DMS53 treated with DMSO at 0.1 percent for 48 hours (cell line): Measurements from ENCODE around the gene RABL6.
"Not testable (repeated sequence)": the region's sequence is repeated elsewhere in the genome, so short reads cannot be mapped to it uniquely, and the experiment has no call there.

ENCODE experiments used
- DNase-seq: peaks from one replicate; lab custom pipeline; 2025; ENCODE audit not compliant: unreplicated experiment; lab: John Stamatoyannopoulos, UW

The RABL6 gene

DNA sequence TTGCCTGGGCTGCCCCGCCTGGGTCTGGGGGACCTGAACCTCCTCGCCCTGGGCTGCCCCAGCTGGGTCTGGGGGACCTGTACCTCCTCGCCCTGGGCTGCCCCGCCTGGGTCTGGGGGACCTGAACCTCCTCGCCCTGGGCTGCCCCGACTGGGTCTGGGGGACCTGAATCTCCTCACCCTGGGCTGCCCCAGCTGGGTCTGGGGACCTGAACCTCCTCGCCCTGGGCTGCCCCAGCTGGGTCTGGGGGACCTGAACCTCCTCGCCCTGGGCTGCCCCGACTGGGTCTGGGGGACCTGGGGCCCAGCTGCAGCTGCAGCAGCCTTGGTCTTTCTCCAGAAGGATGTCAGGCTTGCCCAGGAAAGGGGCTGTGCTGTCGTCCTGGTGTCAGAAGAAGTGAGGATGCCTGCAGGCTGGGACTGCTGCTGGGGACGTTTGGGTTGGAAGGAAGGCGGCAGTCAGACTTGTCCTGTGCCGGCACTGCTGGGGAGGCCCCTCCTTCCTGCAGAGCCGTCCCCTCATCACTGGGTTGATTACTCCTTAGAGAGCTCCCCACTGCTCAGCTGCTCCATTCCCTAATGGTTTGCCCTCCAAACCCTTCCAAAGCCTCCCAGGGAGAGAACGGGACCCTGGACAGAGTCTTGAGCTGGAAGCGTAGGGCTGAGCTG lies 25.8 kb downstream of the RABL6 start:
- not testable (repeated sequence) for DNase-seq

DNA sequence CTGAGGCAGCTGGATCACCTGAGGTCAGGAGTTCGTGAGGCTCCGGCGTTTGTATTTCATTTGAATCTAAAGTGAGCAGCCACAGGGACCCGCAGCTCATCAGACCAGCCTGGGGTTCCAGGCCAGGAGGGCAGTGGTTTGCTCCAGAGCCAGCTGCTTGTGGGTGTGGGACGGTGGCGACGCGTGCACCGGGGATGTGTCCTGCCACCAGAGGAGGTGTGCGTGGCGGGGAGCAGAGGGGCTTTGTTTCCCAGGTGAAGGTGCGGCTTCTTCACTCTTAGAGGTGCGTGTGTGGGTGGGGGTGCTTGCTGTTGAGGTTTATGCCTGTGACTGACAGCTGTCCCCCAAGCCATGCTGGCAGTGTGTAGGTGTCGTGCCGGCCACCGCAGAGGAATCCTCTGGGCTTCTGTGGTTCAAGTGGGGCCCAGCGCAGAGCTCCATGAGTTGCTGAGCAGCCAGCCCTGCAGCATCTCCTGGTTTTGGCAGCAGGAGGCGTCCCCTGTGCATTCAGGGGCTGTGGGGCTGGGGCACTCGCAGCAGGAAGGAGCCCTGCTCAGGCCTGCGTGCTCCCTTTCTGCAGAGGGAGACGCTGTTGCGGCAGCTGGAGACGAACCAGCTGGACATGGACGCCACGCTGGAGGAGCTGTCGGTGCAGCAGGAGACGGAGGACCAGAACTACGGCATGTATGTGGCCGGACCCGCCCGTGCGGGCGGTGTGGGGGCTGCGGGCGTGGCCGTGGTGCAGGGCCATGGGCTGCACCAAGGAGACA lies 27.6 kb downstream of the RABL6 start:
- DNase-seq = no peak

DNA sequence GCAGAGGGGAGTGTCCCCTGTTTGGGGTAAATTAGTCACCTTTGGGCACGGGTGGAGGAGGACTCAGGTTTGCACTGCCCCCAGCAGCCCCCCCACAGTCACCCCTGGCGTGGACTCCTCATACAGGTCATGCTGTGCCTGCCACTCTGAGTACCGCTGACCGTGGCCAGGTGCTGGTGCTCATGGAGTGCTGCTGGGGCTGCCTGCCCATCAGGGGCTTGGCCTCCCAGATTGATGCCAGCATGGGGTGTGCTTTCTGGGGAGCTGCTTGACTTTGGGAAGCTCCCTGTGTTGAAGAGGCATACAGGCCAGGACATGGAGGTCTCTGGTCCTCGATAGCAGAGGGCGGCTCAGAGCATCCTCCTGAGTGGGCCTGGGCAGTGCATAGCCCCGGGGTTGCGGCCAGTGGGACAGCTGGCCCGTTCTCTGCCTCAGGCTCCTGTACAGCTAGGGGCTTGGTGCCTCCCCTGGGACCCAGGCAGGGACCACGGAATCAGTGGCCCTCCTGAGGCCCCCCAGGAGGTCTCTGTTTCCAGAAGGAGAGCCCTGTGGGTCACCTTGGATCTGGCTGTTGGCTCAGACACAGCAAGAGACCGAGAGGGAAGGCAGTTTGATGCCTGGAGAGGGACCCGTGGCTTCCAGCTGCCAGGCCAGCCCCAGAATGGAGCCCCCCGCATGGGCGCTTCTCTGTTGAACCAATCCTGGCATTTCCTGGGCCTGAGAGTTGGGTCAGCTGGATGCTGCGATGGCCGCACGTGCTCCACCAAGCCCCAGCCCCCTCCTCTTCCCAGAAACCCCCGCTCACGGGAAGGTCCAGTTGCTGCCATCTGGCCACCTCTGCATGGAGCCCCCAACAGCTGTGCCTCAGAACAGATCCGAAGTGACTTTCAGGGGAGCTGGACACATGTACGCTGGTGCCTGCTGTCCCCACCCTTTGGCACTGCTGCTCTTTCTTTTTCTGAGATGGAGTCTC lies 28.5 kb downstream of the RABL6 start:
- no peak for DNase-seq

DNA sequence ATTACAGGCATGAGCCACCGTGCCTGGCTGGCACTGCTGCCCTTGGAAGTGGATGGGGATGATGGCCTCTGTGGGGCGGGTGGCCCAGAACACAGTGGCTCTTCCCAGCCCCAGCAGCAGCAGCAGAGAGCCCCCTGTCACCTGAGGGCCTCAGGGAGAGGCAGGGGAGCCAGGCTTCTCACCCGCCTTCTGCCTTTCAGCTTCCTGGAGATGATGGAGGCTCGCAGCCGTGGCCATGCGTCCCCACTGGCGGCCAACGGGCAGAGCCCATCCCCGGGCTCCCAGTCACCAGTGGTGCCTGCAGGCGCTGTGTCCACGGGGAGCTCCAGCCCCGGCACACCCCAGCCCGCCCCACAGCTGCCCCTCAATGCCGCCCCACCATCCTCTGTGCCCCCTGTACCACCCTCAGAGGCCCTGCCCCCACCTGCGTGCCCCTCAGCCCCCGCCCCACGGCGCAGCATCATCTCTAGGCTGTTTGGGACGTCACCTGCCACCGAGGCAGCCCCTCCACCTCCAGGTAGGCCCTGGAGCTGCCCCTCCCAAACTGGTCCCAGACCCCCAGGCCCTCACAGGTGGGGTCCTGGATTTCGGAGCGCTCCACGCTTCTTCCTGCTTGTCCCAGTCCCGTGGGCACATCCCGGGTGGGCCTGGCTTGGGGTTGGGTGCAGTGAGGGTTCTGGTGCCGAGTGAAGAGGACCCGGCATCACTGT lies 29.6 kb downstream of the RABL6 start:
- DNase-seq = no peak

DNA sequence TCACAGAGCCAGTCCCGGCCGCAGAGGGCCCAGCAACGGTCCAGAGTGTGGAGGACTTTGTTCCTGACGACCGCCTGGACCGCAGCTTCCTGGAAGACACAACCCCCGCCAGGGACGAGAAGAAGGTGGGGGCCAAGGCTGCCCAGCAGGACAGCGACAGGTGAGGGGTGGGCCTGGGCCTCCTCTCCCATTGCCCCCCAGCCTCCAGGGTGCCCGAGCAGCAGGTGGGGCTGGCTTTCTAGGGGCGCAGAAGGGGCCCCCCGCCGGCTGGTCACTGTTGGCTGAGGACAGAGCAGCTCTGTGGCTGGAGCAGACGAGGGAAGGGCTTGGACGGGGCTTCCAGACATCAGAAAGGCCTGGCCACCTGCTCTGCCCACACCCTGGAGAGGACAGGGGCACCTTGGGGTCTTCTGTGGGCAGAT lies 30.1 kb downstream of the RABL6 start:
- DNase-seq = not testable (repeated sequence)

DNA sequence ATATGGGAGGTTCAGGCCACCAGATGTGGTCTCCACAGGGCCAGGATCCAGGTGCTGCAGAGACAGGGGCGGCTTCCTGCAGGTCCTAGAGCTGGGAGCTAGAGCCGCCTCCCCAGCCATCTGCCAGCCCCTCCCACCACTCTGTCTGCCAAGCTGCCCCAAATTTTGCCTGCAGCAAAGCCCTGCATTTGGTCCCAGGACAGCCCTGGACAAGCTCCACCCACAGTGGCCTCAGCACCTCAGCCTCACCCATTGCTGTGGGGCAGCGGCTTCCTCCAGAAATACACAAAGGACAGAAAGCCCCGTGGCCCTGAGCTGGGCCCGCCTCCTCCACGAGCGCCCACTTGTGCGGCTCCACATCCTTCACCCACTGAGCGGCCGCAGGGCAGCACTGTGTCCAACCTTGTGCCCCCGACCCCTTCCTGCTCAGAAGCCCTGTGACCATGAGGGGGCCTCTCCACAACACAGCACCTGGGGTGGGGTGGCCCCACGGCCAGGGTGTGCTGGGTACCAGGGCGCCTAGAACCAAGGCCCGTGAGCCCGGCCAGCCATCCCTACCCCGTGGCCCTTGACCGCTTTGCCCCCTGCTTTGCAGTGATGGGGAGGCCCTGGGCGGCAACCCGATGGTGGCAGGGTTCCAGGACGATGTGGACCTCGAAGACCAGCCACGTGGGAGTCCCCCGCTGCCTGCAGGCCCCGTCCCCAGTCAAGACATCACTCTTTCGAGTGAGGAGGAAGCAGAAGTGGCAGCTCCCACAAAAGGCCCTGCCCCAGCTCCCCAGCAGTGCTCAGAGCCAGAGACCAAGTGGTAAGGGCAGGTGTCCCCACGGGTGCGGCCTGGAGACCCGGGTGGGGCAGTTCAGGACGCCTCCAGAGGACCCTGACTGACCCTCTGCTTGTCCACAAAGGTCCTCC lies 30.8 kb downstream of the RABL6 start:
- no peak for DNase-seq

DNA sequence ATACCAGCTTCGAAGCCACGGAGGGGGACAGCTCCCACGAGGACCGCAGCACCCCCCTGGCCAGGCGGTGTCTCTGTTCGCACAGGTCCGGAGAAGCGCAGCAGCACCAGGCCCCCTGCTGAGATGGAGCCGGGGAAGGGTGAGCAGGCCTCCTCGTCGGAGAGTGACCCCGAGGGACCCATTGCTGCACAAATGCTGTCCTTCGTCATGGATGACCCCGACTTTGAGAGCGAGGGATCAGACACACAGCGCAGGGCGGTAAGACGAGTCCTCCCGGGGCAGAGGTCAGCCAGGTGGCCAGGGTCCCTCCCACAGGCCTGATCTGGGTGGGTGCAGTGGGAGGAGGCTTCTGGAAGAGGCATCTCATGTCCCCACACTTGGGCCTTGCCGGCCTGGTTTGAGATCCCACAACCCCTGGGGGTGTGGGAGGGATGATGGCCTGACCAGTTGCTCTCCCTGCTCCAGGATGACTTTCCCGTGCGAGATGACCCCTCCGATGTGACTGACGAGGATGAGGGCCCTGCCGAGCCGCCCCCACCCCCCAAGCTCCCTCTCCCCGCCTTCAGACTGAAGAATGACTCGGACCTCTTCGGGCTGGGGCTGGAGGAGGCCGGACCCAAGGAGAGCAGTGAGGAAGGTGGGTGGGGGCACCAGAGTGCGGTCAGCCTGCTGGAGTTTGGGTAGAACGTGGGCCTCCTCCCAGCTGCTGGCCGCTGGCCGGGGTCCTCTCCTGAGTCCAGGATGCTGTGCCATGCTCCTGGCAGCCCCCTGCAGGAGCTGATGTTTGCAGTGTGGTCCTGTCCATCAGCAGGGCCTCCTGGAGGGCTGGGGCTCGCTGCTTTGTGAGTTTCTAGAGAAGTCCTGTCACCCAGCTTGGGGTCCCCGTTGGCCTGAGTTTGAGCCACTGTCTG lies 31.7 kb downstream of the RABL6 start:
- no peak for DNase-seq

DNA sequence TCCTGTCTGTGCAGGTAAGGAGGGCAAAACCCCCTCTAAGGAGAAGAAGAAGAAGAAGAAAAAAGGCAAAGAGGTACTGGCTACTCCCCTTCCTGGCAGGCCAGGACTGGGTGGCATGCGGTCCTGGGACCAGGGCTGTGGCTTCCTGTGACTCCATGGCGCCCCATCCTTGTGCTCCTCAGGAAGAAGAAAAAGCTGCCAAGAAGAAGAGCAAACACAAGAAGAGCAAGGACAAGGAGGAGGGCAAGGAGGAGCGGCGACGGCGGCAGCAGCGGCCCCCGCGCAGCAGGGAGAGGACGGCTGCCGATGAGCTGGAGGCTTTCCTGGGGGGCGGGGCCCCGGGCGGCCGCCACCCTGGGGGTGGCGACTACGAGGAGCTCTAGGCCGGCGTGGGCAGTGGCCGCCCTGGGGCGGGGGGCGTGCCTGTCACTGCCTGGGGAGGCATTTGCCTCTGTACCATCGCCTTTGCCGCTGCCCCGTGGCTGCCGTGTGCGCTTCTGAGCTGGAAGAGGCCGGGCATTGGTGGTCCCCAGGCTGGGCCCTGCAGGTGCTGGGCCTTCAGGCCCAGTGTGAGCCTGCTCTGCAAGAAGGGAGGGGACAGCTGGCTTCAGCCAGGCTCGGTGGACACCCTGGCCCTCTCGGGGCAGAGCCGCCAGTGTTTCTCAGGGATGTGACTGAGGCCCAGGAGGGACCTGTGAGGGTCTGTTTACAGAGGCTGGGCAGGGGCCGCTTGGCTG lies 32.6 kb downstream of the RABL6 start:
- peak; percentile 44 for DNase-seq

DNA sequence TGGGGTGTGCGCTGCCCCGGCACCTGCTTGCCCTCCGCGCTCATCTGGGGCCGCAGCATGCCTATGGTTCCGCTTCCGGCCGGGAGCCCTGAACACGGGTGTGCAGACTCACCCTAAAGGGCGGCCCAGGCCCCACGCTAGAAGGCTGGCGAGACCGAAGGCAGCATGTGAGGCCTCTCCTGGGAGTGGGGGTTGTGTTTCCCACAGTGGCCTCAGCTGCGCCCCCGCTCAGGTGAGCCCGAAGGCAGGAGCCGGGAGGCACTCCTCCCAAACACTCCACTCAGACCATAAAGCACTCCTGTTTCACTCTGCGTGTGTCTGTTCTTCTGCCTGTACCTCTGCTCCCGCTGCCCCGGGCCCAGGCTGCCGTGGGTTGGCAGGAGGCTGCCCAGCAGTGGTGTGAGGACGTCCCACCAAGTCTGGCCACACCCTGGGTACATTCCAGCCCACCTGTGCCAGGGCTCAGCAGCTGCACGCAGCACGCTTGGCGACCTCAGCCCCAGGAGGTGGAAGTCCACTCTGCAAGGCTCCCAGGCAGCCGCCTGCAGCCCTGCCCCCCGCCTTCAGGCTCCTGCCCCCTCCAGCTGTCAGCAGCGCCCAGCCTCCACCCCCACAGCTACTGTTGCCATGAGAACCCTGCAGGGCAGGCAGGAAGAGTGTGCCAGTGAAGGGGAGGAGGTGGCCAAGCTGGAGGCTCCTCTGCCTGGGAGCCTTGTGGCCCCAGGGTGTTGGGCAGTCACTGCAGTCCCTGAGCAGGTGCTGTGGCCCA lies 33.3 kb downstream of the RABL6 start:
- peak; percentile 86 for DNase-seq

DNA sequence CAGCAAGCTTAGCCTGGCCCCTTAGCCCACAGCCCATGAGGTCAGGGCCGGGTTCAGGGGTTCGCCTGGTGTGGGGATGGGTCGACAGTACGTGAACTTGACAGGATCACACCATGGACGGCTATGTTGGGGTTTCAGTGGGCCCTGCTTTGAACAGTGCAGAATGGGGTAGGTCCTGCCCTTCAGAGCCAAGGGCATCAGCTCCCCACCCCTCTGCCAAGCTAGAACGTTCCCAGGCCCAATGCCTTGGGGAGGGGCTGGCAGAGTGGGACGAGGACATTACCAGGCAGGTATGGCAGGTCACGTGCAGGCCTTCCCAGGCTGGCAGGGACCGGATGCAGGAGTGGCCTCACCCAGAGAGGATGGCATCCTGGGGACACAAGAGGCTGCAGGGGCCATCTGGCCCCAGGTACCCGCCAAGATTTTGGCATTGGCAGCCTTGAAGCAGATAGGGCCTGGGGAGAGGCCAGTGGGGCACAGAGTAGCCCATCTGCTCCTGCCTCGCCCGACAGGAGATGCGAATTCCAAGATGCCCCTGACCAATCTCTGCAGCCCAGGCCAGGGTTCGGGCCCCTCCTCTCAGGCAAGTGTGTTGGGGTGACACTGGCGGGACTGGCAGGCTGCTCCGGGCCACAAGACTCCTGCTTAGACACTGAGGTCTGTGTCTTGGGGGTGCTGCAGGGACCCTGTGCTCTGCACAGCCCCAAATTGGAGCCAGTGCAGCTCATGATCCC lies 34.1 kb downstream of the RABL6 start:
- DNase-seq = peak; percentile 43

DNA sequence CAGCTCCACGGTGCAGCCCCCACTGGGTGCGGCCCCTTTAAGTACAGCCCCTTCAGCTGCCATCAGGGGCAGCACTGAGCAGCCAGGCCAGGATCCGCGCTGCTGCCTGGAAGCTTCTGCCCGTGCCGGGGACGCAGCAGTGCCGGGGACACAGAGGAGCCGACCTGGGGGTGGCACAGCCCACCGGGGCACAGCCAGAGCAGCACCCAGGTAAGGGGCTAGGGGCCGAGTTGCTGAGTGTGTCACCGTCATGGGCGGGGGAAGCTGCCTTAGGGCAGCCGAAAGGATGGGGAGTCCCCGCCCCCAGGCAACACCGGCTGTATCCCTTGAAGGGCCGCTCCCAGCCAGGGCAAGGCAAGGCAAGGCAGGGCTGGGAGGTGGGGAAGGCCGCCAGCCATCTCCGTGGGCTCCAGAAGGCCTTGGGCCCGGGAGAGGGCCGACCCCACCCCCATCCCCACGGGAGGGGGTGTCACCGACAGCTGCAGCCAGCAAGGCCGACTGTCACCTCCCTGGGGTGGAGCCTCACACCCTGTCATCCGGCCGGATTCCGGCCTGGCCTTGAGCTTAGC lies 34.7 kb downstream of the RABL6 start, which contains the start of gene AJM1:
TSS of gene AJM1 (plus strand) at position 99 of the 569 bp plus-strand sequence. CDS start 1,937 bp downstream, outside the sequence.
- peak; percentile 35 for DNase-seq

DNA sequence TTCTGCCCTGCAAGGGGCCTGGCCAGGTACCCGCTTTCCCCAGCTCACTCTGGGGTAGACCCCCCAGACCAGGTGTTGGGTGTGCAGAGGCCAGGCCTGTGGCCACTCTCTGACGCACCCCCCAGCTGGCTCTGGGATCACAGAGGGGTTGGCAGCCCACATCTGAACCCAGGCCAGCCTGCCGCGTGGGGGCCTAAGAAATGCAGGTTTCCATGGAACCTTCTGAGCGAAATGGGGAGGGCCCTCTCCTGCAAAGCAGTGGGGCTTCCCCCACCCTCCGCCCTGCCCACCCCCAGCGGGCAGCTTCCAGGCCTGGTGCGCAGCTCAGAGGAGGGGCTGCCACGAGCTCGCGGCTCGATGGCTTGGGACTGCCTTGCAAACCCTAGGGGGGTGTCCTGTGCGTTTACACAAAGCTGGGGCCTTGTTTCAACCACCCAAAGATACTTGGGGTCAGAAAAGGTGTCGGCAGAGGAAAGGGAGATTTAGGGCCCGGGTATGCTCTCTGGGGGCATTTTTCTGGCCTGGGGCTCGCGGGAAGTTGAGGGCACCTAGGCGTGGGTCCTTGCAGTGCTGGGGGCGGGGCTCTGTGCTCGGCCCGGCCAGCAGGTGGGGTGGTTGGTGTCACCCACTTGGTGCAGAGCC lies 35.5 kb downstream of the RABL6 start:
- not testable (repeated sequence) for DNase-seq

DNA sequence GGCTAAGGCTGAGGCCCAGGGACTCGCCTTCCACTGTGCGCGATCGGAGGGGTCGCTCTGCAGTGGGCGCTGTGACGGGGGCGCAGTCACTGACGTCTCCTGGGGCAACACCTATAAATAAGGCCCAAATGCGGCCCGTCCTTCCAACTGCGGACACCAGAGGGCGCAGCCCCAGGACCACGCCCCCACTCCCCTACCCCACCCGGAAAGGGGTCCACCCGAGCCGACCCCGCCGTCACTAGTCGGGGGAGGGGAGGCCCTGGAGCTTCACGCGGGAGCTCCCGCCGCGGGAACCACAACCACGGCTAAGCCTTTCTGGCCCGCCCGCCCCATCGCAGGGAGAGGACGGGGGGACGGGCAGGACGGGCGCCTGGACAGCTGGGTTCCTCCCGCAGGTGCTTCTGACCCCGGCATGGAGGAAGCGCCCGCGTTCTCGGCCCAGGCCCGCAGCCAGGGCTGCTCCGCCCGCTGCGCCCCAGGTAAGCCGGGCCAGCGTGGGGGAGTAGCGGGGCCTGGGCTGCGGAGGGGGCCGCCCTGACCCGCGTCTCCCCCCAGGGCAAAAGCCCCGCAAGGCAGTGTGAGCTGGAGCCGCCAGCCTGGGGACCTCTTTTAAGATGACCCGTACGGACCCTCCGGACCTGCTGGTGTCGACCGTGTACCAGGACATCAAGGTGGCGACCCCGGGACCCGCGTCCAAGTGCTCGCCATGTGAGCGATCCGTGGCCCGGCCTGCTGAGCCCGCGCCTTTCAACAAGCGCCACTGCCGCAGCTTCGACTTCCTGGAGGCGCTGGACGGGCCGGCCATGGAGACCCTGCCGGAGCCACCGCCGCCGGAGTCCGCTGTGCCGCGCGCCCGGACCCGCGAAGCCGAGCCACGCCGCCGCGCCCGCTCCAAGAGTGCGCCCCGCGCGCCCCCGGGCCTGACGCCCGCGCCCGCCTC lies 36.3 kb downstream of the RABL6 start:
- not testable (repeated sequence) for DNase-seq

DNA sequence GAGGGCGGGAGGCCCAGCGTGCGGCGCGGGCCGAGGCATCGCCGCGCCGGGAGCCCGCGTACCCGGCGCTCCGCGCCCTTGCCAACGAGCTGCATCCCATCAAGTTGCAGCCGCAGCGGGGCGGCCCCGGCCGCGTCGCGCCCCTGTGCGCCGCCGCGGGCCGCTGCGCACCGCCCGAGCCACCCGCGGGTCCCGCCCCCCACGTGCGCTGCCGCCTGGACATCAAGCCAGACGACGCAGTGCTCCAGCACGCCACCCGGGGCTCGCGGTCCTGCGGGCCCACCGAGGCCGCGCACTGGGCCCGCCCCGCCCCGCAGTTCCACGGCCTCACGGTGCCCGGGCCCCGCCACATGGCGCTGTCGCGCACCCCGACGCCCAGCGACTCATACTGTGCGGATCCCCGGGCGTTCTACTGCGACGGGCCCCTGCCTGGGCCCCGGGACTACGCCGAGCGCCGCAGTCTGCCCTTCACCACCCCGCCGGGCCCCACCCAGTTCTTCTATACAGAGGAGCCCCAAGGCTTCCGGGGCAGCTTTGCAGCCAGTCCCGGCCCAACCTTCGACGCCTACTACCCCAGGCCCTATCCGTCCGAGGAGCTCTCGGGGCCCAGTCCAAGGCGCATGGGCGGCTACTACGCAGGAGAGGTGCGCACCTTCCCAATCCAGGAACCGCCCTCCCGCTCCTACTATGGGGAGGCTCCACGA lies 37.2 kb downstream of the RABL6 start:
- no peak for DNase-seq
